Measurements from ENCODE around the gene COCH. TPM values are rescaled to one million over a fixed set of nuclear protein-coding genes. Genes with fewer than 3 reads are reported as not detected.

COCH gene
- total RNA-seq, 1 experiment from 2014 or later: 4.2 TPM

- TF ChIP-seq CTCF (conservative IDR thresholded peaks at IDR 0.05; ENCODE audit: low read depth, low read length) (no peak), EZH2 (IDR thresholded peaks at IDR 0.05; ENCODE audit: low read length, unreplicated experiment) (no peak), EZH2phosphoT487 (IDR thresholded peaks at IDR 0.05; ENCODE audit: borderline replicate concordance, low read length) (no peak)
- no peaks in the 10 kb centered on the region for H3K79me2 ChIP-seq (ENCODE audit: low read length)
- BruUV-seq (replicated peaks): no TSS peak
- no peak for DNase-seq
- no peak; the same call in 1 of the 2 replicates for ATAC-seq
- H3K4me3 ChIP-seq (ENCODE audit: low read length): no peak overlapping the region
- H3K27me3 ChIP-seq (ENCODE audit: low read length): no peaks in the 10 kb centered on the region
- H3K27ac ChIP-seq (ENCODE audit: low read length): no peak overlapping the region
- H3F3A ChIP-seq (ENCODE audit: low read length, unreplicated experiment): no peaks in the 10 kb centered on the region
- H3K36me3 ChIP-seq (ENCODE audit: low read depth, low read length): peaks cover 31% of the 10 kb centered on the region
- H3K9ac ChIP-seq (ENCODE audit: low read length): no peak overlapping the region
- intact Hi-C loops (cut with micrococcal nuclease): loop anchor here (2.0 to 10.0 kb wide), 2 partner anchors 203 to 251 kb away; no protein-coding TSS in a partner anchor
- H3K4me2 ChIP-seq (ENCODE audit: low read length): no peak overlapping the region
- H3K9me3 ChIP-seq (ENCODE audit: low read length): no peaks in the 10 kb centered on the region
- ChIA-PET POLR2A (ENCODE audit: unreplicated experiment) (interaction anchor here (0.5 kb wide), 1 partner anchor 93 kb away, joined by 8 read pairs; no protein-coding TSS in a partner anchor), CTCF (no interaction called here)
- H2AFZ ChIP-seq (ENCODE audit: low read length): no peak overlapping the region
- no peaks in the 10 kb centered on the region for H3K4me1 ChIP-seq (ENCODE audit: insufficient read depth, low read length)
- H3K9me2 ChIP-seq (replicated peaks; ENCODE audit: low read length): no peaks in the 10 kb centered on the region
- no peaks in the 10 kb centered on the region for H4K20me1 ChIP-seq (ENCODE audit: low read length)
These were observed 33.3 kb downstream of the COCH start for GRCh38 chr14:30907659-30908057.

- Histone ChIP-seq H3K79me2 (ENCODE audit: low read length) (no peaks in the 10 kb centered on the region), H3K9me3 (ENCODE audit: low read length) (no peaks in the 10 kb centered on the region), H4K20me1 (ENCODE audit: low read length) (no peaks in the 10 kb centered on the region), H3K4me3 (ENCODE audit: low read length) (no peak overlapping the region), H3K4me2 (ENCODE audit: low read length) (no peak overlapping the region), H3K4me1 (ENCODE audit: insufficient read depth, low read length) (no peaks in the 10 kb centered on the region), H3F3A (ENCODE audit: low read length, unreplicated experiment) (no peaks in the 10 kb centered on the region), H3K9me2 (replicated peaks; ENCODE audit: low read length) (no peaks in the 10 kb centered on the region), H3K36me3 (ENCODE audit: low read depth, low read length) (peaks cover 31% of the 10 kb centered on the region), H3K27ac (ENCODE audit: low read length) (no peak overlapping the region), H3K9ac (ENCODE audit: low read length) (no peak overlapping the region), H2AFZ (ENCODE audit: low read length) (no peak overlapping the region), H3K27me3 (ENCODE audit: low read length) (no peaks in the 10 kb centered on the region)
- ChIA-PET CTCF (no interaction called here), POLR2A (ENCODE audit: unreplicated experiment) (no interaction called here)
- no peak for DNase-seq
- intact Hi-C loops (cut with micrococcal nuclease): loop anchor here (10.0 kb wide), 1 partner anchor 204 kb away; no protein-coding TSS in a partner anchor
- ATAC-seq: no peak
- no TSS peak for BruUV-seq (replicated peaks)
- TF ChIP-seq EZH2phosphoT487 (IDR thresholded peaks at IDR 0.05; ENCODE audit: borderline replicate concordance, low read length) (no peak), EZH2 (IDR thresholded peaks at IDR 0.05; ENCODE audit: low read length, unreplicated experiment) (no peak)
These were observed 34.5 kb downstream of the COCH start for GRCh38 chr14:30908826-30909225.

GRCh38 chr14:30914812-30915211, 40.5 kb downstream of the COCH start:
- ATAC-seq (no peak), DNase-seq (no peak)
- Histone ChIP-seq H3K36me3 (ENCODE audit: low read depth, low read length) (peaks cover 23% of the 10 kb centered on the region), H3K9me3 (ENCODE audit: low read length) (no peaks in the 10 kb centered on the region), H2AFZ (ENCODE audit: low read length) (no peak overlapping the region), H3K4me1 (ENCODE audit: insufficient read depth, low read length) (no peaks in the 10 kb centered on the region), H3K9me2 (replicated peaks; ENCODE audit: low read length) (no peaks in the 10 kb centered on the region), H3K4me2 (ENCODE audit: low read length) (no peak overlapping the region), H3K79me2 (ENCODE audit: low read length) (no peaks in the 10 kb centered on the region), H4K20me1 (ENCODE audit: low read length) (no peaks in the 10 kb centered on the region), H3F3A (ENCODE audit: low read length, unreplicated experiment) (no peaks in the 10 kb centered on the region), H3K27me3 (ENCODE audit: low read length) (no peaks in the 10 kb centered on the region), H3K9ac (ENCODE audit: low read length) (no peak overlapping the region), H3K4me3 (ENCODE audit: low read length) (no peak overlapping the region), H3K27ac (ENCODE audit: low read length) (no peak overlapping the region)
- TF ChIP-seq EZH2phosphoT487 (IDR thresholded peaks at IDR 0.05; ENCODE audit: borderline replicate concordance, low read length) (no peak), EZH2 (IDR thresholded peaks at IDR 0.05; ENCODE audit: low read length, unreplicated experiment) (no peak), CTCF (conservative IDR thresholded peaks at IDR 0.05; ENCODE audit: low read depth, low read length) (no peak)
- no TSS peak for BruUV-seq (replicated peaks)
- intact Hi-C loops (cut with micrococcal nuclease): no loop called here
- ChIA-PET POLR2A (ENCODE audit: unreplicated experiment) (no interaction called here), CTCF (no interaction called here)
